Measurements from ENCODE around the gene FBXO30.

FBXO30 gene

DNA sequence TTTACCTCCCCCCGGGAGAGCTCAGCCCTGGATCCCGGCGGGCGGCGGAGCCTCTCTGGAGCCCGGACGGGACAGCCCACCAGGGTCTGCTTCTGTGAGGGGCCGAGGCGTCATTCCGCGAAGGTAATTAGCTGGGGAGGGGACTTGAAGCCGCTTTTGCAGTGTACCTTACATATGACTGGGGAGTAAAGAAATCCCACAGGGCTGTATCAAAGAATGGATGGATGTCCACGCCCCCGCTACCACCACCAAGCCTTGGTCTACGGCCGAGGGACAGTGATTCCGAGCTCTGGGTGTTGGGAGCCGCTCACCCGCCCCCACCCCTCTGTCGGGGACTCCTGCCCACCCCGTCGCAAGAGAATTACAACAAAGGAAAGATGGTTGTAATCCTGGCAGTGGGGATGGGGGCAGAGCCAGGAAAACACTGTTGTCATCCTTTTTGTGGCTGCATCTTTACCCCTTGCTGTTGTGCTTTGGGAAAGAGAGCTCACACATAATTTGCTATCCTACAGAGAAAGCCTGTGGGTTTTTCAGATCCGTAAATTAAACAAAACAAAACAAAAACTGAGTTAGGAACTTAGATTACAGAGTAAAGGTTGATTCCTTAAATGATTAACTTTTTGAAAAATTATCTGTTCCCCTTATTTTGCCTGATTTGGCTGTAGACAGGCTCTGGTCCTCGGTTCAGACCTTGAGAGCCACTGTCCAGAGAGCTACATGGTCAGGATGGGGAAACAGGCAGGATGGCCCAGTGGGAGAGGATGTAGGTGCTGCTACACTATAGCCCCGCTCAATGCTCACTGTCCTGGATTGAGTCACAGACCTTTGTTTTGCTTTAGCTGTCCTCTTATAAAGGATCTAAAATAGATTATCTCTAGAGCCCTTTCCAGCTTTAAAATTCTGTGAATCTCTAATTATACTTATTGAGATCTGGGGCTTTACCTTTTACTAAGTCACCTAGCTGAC, 997 bp upstream of the FBXO30 start:
- peak in 1 of 2 experiments; percentile 69 for DNase-seq

DNA sequence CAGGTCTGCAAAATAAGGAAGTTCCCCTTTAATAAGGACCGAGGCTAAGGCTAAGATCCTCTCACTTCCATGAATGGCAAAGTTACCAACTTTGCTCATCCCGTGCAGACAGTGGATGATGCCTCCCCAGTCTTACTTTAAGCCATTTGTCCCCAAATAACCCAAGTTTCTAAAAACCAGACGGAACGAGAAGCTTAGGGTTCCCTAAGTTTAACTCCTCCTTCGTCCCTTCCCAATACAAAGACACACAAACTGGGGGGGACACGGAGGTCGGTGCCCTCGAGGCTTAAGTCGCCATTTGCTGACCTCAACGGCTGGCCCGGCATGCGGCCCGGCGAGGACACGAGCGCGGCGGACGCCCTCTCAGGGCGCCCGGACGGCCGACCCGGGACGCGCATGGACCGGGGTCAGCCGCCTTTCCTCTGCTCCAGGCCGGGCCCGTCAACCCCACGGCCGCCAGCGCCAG, 527 bp downstream of the FBXO30 start:
- DNase-seq: peak; percentile 35 to 61

DNA sequence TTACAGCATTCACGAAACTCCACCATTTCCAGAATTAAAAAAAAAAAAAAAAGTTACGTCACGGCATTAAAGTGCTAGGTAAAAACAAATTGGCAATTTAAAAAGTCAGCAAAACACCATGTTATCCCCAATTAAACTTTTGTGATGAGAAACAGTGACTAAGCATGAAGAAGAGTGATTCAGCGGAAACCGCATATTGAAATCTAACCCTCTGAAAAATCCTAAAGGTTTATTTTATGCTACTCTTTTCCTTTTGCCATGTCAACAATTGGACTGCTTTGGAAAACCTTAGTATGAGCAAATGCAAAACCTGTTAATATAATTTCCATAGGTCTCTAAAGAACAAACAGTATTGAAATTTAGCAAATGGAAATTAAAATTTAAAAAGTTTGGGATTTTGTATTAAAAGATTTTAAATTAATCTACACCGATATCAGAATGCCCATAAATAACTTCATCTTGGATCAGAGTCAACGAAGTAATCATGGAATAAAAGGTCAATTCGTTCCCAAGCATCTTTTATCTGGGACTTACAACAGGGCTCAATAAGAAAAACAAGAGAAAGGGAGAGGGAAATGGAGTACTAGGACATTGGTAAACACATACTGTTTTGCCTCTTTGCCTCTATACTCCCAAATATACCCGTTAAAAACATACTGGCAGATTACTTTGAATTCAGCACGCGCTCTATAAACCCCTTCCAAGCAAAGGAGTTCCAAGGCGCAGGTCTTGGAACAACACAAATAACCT, 1.1 kb downstream of the FBXO30 start:
- DNase-seq: no peak

DNA sequence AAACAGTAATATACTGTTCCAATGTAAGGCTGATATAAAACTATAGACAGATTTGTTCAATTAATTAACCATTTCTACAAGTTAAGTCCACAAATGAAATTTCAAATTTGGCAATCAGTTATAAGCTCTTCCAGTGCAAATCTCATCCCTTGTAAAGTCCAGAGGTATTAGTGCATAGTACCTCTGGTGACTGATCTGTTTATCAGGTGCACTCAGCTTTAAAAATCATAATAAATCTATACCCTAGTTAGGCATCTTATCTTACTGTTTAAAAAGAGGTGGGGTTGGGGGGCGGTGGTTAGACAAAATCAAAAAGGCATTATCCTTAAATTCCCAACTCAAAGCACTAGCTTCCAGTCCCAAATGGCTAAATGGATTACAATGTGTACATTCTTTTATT, 2.9 kb downstream of the FBXO30 start:
- DNase-seq: no peak

DNA sequence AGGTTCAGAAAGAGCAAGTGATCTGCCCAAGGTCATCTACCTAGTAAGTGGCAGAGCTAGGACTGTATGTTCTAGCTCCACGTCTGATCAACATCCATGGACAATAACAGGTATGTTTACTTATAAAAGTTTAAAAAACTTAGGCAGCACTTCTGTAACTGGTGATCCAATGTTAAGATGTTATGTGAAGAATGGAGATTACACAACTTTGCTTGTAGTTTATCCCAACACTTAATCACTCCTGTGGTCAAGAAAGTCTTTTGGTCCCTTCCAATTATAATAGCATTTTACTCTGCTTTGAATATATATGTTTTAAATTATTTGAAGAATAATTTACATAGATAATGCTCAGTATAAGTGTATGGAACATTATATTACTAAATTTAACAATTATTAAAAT, 4.8 kb downstream of the FBXO30 start:
- DNase-seq: no peak

DNA sequence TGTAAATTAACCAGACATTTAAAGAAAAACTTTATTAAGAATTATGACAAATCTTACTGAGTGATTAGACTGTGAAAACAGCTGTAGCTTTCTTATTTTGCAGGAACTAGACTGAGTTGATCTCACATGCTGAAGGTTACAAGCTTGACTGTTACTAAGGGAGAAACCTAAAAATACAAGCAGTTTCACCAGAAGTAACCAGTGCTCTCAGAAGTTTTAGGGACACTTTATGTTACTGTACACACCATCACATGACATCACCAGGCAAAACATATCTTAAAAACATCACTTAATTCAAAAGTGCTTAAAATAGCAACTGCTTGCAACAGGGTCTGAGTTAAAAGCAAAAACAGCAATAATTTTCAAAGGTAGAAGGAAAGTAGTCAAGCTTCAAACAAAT, 5.4 kb downstream of the FBXO30 start:
- DNase-seq: no peak

DNA sequence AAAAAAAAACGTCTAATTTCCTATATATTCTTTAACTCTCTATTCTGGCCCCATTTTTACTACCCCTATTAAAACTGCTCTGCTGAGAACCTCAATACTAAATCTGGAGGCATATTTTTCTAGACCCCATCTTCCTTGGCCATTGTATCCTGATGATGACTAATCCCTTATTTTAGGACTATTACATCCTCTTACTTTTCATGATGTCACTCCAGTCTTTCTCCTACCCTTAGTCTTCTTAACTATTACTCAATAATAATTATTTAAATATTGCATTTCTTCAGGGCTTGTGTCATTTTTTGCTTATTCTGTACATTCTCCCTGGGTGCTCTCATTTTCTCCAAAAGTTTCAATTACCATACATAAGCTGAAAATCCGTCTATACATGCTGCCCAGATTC, 6.4 kb downstream of the FBXO30 start:
- DNase-seq: no peak

DNA sequence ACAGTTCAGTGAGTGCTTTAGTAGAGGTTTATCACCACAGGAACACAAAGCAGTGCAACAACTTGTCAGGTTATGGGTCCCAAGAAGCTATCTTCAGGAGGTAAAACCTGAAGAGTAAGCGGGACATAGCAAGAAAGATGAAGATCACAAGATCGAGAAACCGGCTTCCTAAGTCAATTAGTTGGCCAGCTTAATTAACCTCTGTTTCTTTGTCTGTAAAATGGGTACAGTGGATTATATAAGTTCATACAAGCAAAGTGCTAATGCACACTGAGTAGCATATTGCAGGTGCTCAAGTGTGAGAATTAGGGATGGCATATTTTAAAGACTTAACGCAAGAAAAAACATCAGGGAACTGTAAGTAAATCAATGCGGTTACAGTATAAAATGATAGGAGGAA, 12.5 kb downstream of the FBXO30 start:
- DNase-seq: no peak

DNA sequence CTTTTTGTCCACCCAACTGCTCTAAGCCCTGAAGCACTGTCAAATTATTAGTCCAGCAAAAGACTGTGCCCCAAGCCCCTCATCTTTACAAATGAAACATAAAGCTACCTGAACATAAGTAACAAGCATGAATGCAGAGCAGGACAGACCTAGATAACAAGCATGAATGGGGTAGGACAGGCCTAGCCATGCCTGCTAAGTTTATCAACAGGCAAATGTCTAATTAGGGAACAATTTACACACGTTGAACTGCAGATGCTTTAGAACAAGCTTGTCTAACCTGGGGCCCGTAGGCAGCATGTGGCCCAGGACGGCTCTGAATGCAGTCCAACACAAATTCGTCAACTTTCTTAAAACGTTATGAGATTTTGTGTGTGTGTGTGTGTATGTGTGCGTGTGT, 13.6 kb downstream of the FBXO30 start:
- no peak for DNase-seq

DNA sequence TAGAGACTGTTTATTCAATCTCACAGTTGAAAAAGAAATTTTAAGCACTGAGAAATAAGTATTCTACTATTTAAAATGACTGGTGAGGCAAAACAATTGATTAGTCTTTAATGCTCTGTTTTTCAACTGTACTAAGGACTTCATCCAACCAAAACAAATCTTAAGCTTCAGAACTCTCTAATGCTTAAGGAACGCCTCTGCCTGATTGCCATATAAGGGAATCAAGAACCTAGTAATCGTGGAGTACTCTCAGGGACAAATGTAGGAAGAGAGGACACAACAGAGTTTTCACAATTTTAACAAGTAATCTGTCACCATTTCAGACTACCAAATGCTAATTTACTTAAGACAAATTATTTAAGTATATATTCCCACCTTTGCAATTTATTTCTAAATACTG, 16.1 kb downstream of the FBXO30 start:
- no peak for DNase-seq

DNA sequence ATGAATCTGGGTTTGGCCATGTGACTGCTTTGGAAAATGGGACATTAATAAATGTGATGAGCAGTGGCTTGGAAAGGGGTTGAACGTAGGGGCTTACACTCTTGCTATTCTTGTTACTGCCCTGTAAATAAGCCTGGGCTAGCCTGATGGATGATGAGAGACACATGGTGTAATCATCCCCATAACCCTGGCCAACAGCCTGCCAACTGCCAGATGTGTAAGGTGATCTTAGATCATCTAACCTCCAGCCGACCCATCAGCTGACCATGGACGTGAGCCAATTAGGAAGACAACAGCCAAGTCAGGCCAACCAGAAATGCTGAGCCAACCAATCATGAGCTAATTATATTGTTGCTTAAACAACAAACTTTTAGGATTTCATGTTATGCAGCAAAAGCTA, 25.2 kb downstream of the FBXO30 start:
- DNase-seq: no peak

DNA sequence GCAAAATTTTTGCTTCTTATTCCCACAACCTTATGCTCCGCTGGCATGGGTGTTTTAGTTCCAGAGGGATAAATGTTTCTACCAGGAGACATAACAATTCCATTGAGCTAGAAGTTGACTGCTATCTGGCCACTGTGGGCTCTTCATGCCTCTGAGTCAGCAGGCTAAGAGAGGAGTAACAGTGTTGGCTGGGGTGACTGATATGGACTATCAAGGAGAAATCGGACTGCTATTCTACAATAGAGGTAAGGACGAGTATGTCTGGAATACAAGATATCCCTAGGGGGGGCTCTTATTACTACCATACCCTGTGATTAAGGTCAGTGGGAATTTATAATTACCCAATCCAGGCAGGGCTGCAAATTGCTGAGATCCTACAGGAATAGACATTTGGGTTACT, 26.9 kb downstream of the FBXO30 start:
- no peak for DNase-seq

DNA sequence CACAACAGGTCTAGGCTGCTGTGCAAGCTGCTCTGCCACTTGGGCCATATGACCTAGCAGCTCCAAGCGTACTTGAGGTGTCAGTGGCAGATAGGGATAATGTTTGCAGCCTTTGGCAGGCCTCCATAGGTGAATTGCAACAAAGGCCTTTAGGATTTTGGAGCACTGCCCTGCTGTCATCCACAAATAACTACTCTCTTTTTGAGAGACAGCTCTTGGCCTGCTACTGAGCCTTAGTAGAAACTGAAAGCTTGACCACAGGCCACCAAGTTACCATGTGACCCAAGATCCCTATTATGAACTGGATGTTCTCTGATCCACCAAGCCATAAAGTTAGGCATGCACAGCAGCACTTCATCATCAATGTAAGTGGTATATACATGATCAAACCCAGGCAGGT, 29.9 kb downstream of the FBXO30 start:
- peak; percentile 62 to 92 for DNase-seq

DNA sequence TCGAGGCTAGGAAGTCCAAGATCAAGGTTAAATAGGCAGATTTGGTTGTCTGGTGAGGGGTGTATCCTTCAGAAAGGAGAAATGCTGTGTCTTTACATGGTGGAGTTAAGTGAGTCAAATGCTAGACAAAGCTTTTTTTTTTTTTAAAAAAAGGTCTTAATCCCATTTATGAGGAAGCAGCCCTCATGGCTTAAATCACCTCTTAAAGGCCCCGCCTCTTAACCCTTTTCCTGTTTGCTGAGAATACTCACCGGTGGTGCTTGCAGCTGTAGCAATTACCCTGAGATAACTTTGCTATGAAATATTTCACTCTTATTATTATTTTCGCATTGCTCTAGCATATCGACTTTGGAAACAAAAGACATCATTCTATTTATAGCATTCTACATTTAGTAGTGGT, 30.8 kb downstream of the FBXO30 start:
- DNase-seq: peak; percentile 83 to 88

DNA sequence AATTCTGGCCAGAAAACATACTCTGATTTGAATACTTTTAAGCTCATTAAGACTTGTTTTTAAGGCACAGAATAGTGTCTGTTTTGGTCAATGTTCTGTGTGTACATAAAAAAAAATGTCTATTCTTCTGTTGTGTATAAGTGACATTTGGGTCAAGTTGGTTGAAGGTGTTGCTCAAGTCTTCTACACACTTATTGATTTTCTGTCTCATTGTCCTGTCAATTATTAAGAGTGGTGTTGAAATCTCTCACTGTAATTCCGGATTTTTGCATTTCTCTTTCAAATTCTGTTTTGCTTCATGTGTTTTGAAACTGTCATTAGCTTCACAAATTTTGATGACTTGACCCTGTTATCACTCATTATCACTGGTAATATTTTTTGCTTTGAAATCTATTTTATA, 41.7 kb downstream of the FBXO30 start:
- DNase-seq: no peak

DNA sequence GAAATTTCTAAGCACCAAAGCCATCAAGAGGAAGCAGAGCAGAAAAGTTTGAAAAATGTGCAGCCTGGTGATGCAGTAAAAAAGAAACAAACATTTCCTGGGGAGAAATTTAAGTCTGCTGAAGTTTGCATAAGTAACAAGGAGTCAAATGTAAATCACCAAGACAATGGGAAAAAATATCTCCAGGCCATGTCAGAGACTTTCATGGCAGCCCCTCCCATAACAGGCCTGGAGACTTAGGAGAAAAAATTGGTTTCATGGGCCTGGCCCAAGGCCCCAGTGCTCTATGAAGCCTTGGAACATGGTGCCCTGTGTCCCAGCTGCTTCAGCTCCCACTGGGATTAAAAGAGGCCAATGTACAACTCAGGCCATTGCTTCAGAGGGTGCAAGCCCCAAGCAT, 49.1 kb downstream of the FBXO30 start:
- no peak for DNase-seq

DNA sequence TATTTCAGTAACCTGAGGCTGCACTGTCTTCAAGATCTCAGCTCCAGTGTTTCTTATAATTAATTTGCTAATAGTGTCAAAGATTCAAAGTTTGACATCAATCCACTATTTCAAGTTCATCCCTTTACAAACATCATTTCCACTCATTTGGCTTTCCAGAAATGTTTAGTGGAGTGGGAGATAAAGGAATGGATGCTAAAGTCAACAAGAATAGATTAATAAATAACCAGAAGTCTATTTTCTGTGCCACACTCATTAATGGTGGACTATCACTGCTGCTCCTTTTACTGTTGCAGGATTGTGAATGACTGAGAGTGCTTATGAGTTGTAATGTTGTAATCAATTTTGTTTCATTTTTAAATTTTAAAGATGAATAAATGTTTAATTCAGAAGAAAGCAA, 50.9 kb downstream of the FBXO30 start:
- no peak for DNase-seq

DNA sequence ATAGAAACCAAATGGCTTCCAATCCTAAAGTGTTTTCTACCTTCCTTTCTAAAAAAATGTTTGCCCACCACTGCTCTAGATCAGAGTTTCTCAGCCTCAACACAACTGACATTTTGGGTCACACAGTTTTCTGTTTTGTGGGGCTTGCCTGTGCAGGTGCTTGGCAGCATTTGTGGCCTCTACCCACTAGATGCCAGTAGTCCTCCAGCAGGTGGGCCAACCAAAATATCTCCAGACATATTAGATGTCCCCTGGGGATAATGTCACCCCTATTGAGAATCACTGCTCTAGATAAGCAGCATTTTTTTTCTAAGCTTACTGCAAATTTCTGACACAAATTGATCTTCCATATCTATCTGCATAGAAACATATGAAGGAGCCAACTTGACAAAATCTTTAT, 53.0 kb downstream of the FBXO30 start:
- peak; percentile 9 to 47 for DNase-seq

DNA sequence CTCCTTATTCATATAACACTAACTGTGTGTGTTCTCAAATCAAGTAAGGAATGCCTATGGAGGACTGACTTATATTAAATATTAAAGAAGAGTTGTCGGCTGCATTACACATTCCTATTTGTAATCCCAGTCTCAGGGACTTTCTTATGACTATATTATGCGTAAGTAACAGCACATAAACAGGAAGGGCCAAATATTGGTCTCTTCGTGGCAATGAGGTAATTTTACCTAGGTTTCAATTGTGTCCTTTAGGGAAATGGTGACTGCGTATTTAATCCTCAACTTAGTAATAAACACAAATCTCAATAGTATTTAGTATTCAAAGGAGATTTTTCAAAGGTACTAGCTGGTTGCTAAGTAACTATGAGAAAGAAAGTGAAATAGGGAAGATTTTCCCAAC, 56.5 kb downstream of the FBXO30 start:
- DNase-seq: no peak

DNA sequence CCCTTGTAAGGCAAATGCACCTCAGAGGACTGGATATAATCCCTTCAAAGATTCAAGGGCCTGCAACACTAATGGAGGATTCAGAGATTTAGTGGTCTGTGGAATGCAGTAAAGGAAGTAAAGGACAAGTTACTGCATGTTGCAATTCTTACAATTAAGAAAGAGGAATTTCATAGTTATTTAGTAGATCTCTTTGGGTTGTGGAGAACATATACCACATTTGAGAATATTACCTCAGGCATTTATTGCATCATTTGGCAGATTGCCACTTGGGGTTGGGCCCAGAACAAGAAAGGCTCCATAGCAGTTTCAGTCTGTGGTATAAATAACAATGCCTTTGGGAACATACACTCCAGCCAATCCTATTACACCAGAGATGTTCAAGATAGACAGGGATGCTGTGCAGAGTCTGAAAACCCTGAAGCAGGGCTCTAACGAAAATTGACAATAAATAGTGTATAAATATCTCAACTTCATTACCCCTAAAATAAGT, 58.4 kb downstream of the FBXO30 start:
- DNase-seq: peak in 1 of 2 experiments; percentile 42

DNA sequence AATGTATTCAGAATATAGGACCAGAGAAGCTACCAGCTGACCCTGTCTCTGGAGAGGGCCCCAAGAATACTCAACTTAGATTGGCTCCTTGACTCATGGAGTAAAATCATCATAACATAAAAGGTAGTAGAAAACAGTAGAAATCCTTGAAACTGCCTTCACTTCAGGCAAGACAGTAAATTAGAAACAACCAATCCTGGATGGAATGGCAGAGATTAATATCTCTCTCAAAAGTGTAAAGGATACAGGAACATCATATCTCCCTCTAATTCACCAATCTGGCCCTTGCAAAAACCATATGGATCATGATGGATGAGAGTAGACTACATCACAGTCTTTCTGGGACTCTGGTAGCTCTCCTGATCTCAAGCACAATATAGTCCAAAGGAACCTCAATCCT, 58.9 kb downstream of the FBXO30 start:
- no peak for DNase-seq

DNA sequence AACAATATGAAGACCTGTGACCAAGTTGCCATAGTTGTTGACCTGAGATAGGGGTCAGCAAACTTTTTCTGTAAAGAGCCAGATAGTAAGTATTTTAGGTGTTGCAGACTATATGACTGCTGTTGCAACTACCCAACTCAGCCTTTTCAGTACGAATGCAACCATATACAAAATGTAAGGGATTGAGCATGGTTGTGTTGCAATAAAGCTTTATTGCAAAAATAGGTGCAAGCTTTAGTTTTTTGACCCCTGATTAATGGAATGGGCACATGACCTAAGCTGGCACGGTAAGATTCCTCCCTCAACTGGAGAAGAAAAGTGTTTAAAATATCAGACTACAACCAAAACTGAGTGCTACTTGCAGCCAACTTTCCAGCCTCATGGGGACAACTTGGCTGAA, 62.0 kb downstream of the FBXO30 start:
- DNase-seq: no peak

DNA sequence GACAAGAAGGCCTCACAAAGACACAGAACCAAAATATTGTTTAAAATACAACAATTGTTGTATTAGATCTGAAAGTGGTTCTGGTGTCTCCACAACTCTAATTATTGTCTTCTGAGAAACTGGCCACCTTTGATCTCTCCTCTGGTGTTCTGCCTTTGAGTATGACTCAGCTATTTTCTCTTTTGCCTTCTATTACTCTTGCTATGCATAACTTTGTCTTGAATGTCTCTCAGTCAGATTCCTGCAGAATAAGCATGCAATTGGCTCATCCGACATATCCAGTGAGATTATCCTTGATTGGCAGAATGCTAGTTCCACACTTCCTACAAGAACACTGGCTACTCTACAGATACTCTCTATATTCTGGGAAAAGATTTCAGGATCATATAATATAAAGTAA, 65.0 kb downstream of the FBXO30 start:
- no peak for DNase-seq

DNA sequence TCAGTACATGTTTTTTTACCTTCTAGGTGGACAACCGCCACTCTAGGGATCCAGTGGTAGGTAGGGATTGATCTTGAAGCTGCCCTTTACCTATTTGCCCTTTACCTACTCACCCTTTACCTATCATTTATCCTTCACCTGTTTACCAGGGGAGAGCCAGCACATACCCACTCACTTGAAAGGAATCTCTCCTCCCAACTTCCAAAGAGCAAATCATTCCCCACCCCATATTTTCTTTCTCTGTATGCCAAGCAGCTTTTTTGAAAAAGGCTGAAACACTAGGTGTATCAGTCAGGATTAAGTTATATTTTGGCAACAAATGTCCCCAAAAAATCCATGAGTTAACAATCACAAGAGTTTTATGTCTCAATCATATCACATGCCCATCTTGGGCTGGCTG, 68.7 kb downstream of the FBXO30 start:
- no peak for DNase-seq
